Activated B cell treated with CpG ODN at 0.5 μM for 24 hours (primary cell): Measurements from ENCODE around the gene BTBD19. TPM values are rescaled to one million over a fixed set of nuclear protein-coding genes. Genes with fewer than 3 reads are reported as not detected.

ENCODE experiments used
- ATAC-seq: fragments of 200-7000 bp; cut with Tn5 transposase; one replicate; pipeline ENCODE4 v1.10.0; 2021; ENCODE audit warnings: low read depth, mild to moderate bottlenecking, moderate library complexity
- CTCF ChIA-PET: fragments of 350-600 bp; sonication (Branson Sonifier 250); formaldehyde crosslinking; loops from one replicate; lab custom pipeline; 2021; ENCODE audit warnings: antibody characterized with exemption; lab: Charles Lee
- POLR2A ChIA-PET: fragments of 350-600 bp; sonication (Branson Sonifier 250); formaldehyde crosslinking; loops from one replicate; lab custom pipeline; 2021; ENCODE audit warnings: antibody characterized with exemption; lab: Charles Lee
- DNase-seq: peaks from one replicate; pipeline ENCODE4 v3.0.0; 2022
- H3K27ac Mint-ChIP-seq: one replicate; pipeline ENCODE4 v1.8.0; 2020; ENCODE audit warnings: mixed read lengths
- H3K27me3 Mint-ChIP-seq: one replicate; pipeline ENCODE4 v1.8.0; 2021; ENCODE audit warnings: mixed read lengths
- H3K36me3 Mint-ChIP-seq: one replicate; pipeline ENCODE4 v1.8.0; 2021; ENCODE audit warnings: low read depth, mixed read lengths
- H3K4me1 Mint-ChIP-seq: one replicate; pipeline ENCODE4 v1.8.0; 2021; ENCODE audit warnings: mixed read lengths
- H3K4me3 Mint-ChIP-seq: one replicate; pipeline ENCODE4 v1.8.0; 2020; ENCODE audit warnings: mild to moderate bottlenecking, mixed read lengths
- H3K9me3 Mint-ChIP-seq: one replicate; pipeline ENCODE4 v1.8.0; 2020; ENCODE audit warnings: mixed read lengths
- intact Hi-C: fragments of 100-400 bp; cut with micrococcal nuclease; formaldehyde crosslinking; loops from one replicate; pipeline ENCODE4 v1.15.1; 2024
- total RNA-seq: library from RNA; stranded (reverse); gene quantifications from 2 replicates; pipeline ENCODE4 v1.2.3, GENCODE V29; 2022
- TF ChIP-seq, protein P1 (sequence below): fragments of 200-600 bp; IDR thresholded peaks from one replicate; pipeline ENCODE4 v1.8.0; 2022; ENCODE audit warnings: antibody characterized with exemption, mild to moderate bottlenecking

Gene BTBD19
- total RNA-seq, 1 donor from 2014 or later = 27.6 TPM

DNA sequence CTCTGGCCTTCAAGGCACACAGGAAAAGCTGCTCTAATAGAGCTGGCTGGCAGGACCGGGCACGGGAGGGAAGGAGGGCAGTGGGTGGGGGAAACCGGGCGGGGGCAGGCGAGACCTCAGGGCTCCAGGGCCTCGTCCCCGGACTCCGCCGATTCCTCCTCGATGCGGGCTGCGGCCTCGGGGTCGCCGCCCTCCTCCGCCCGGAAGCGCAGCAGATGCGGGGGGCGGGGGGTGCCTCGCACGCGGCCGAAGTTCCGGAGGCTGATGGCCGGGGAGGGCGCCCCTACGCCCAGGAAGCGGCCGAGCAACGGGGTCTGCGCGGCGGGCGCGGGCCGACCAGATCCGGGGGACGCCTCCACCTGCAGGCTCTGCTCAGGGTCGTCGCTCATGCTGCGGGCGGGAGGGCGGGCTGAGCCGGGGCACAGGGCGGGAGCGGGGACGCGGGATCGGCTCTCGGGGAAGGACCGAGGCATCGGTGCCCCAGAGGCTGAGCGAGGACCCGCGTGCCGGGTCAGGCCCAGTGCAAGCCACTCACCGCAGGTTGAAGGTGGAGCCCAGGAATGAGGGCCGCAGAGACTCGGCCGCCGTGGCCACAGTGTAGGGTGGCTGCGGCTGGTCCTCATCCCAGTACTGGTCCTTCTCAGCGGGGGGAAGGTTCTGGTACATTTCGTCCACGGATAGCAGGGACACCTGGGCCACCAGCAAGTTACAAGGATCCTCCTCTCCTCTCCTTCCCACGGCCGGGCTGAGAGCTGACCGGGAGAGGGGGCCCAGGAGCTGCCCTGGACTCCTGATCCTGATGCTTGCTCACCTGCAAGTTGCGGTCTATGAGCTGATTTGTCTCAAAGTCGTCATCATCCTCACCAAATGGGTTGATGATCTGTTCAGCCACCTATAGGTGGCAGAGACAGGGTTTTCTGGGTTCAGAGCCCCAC is 24.0 kb upstream of the BTBD19 start:
- Mint-ChIP-seq H3K27me3 (no peaks in the 10 kb centered on the region), H3K36me3 (peaks cover 29% of the 10 kb centered on the region), H3K9me3 (no peaks in the 10 kb centered on the region), H3K4me3 (peak overlapping the region; percentile 75), H3K4me1 (peaks cover 38% of the 10 kb centered on the region), H3K27ac (peak overlapping the region; percentile 86)
- intact Hi-C loops = loop anchor here (2.0 to 10.0 kb wide), 5 partner anchors 46 to 903 kb away; partner anchors contain the start of genes EIF2B3, GPBP1L1, KIF2C and RNU5D-1
- TF ChIP-seq, protein P1, sequence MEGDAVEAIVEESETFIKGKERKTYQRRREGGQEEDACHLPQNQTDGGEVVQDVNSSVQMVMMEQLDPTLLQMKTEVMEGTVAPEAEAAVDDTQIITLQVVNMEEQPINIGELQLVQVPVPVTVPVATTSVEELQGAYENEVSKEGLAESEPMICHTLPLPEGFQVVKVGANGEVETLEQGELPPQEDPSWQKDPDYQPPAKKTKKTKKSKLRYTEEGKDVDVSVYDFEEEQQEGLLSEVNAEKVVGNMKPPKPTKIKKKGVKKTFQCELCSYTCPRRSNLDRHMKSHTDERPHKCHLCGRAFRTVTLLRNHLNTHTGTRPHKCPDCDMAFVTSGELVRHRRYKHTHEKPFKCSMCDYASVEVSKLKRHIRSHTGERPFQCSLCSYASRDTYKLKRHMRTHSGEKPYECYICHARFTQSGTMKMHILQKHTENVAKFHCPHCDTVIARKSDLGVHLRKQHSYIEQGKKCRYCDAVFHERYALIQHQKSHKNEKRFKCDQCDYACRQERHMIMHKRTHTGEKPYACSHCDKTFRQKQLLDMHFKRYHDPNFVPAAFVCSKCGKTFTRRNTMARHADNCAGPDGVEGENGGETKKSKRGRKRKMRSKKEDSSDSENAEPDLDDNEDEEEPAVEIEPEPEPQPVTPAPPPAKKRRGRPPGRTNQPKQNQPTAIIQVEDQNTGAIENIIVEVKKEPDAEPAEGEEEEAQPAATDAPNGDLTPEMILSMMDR = no peak
- ChIA-PET CTCF (interaction anchor here (0.6 to 2.7 kb wide), 10 partner anchors 9 to 761 kb away, joined by 3 to 7 read pairs (median 4); partner anchors contain the start of genes RNU5D-1 and RPS8), POLR2A (interaction anchor here (0.5 to 9.4 kb wide), 20 partner anchors 9 to 775 kb away, joined by 3 to 113 read pairs (median 4); partner anchors contain the start of genes ARMH1, BTBD19, HECTD3 and PLK3)
- DNase-seq (peak; percentile 50), ATAC-seq (peak; percentile 22)

GRCh38 chr1:44785029-44785380 is 23.3 kb upstream of the BTBD19 start:
- Mint-ChIP-seq H3K4me1 (peaks cover 37% of the 10 kb centered on the region), H3K9me3 (no peaks in the 10 kb centered on the region), H3K36me3 (peaks cover 22% of the 10 kb centered on the region), H3K4me3 (peak overlapping the region; percentile 75), H3K27ac (peak overlapping the region; percentile 86), H3K27me3 (no peaks in the 10 kb centered on the region)
- TF ChIP-seq, protein P1 = no peak
- POLR2A ChIA-PET = interaction anchor here (0.7 to 9.4 kb wide), 11 partner anchors 8 to 518 kb away, joined by 3 to 113 read pairs (median 25); partner anchors contain the start of genes ARMH1, HECTD3, PLK3 and RNU5D-1
- CTCF ChIA-PET = interaction anchor here (0.7 to 3.6 kb wide), 12 partner anchors 8 to 515 kb away, joined by 3 to 13 read pairs (median 4); partner anchors contain the start of genes PLK3 and RNU5D-1
- DNase-seq (no peak), ATAC-seq (no peak)
- intact Hi-C loops = loop anchor here (2.0 to 10.0 kb wide), 5 partner anchors 46 to 902 kb away; partner anchors contain the start of genes EIF2B3, GPBP1L1, KIF2C and RNU5D-1

GRCh38 chr1:44785501-44786137 is 22.7 kb upstream of the BTBD19 start:
- Mint-ChIP-seq H3K4me3 (peak overlapping the region; percentile 75), H3K9me3 (no peaks in the 10 kb centered on the region), H3K27me3 (no peaks in the 10 kb centered on the region), H3K36me3 (peaks cover 16% of the 10 kb centered on the region), H3K27ac (peak overlapping the region; percentile 86), H3K4me1 (peaks cover 32% of the 10 kb centered on the region)
- TF ChIP-seq, protein P1 = no peak
- no peak for DNase-seq
- POLR2A ChIA-PET = interaction anchor here (0.6 to 9.4 kb wide), 11 partner anchors 10 to 518 kb away, joined by 3 to 113 read pairs (median 25); partner anchors contain the start of genes ARMH1, EIF2B3, HECTD3 and PLK3
- CTCF ChIA-PET = interaction anchor here (0.7 to 3.6 kb wide), 8 partner anchors 14 to 515 kb away, joined by 3 to 13 read pairs (median 4); partner anchors contain the start of genes HECTD3, PLK3 and UROD
- no peak for ATAC-seq
- intact Hi-C loops = loop anchor here (1.0 to 10.0 kb wide), 12 partner anchors 10 to 902 kb away; partner anchors contain the start of genes EIF2B3, GPBP1L1, KIF2C and PTCH2

DNA sequence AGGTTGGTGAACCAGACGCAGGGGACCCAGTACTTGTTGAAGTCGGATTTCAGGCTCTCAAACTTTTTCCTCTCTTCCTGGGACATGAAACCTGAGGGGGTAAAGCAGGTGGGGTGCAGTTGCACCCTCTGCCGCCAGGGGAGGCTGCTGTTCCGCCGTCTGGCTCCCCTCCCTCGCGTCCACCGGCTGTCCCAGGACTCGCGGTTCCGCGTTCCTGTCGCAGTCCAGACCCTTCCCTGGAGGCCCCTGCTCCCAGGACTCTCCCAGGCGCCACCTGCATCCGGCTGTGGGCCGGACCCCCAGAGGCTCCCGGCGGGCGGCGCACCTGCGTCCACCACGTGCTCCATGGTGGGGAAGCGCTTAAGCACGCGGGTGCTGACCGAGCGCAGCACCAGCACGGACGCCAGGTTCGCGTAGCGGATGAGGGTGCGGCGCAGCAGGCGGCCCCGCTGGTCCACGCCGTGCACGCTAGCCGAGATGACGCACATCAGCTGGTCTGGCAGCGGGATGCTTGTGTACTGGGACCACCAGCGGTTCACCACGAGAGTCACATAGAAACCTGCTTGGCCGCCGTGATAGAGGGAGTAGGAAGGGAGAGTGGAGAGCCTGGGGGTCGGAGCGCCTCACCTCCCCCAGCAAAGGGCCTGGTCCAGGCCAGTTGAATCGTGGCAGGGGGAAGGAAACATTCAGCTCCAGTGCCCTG is 22.0 kb upstream of the BTBD19 start:
- peaks cover 10% of the 10 kb centered on the region for H3K36me3 Mint-ChIP-seq
- POLR2A ChIA-PET = interaction anchor here (0.6 to 9.4 kb wide), 14 partner anchors 11 to 517 kb away, joined by 3 to 113 read pairs (median 8); partner anchors contain the start of genes EIF2B3, HECTD3, PLK3 and RNU5D-1
- H3K9me3 Mint-ChIP-seq = no peaks in the 10 kb centered on the region
- H3K27me3 Mint-ChIP-seq = no peaks in the 10 kb centered on the region
- intact Hi-C loops = loop anchor here (1.0 to 10.0 kb wide), 10 partner anchors 11 to 901 kb away; partner anchors contain the start of genes EIF2B3, GPBP1L1, PTCH2 and RPS8
- H3K4me3 Mint-ChIP-seq = peak overlapping the region; percentile 75
- peak overlapping the region; percentile 86 for H3K27ac Mint-ChIP-seq
- ATAC-seq (peak; percentile 79), DNase-seq (peak; percentile 81)
- peaks cover 32% of the 10 kb centered on the region for H3K4me1 Mint-ChIP-seq
- TF ChIP-seq, protein P1 = peak; percentile 100
- CTCF ChIA-PET = interaction anchor here (0.7 to 3.6 kb wide), 8 partner anchors 14 to 514 kb away, joined by 3 to 13 read pairs (median 4); partner anchors contain the start of genes HECTD3, PLK3 and UROD
